T47D (cell line): ENCODE data around the gene CTRL.
A peak's percentile ranks its signal among the peaks of the same experiment; 100 is the strongest.

ENCODE experiments used
- DNase-seq, 2 experiments: peaks; one replicate each; pipeline versions ENCODE4 v3.0.0 to v3.0.0-alpha.2; 2011 to 2012; ENCODE audit warnings: low read depth in 1 of 2, low spot score in 1 of 2
- JUND ChIP-seq: IDR thresholded peaks from 2 replicates; pipeline ENCODE4 v1.6.1; 2012; ENCODE audit warnings: low read depth
- in situ Hi-C: cut with HindIII; loops from 2 replicates; pipeline ENCODE4 v1.10.0; 2016; ENCODE audit warnings: low sequenced_read_pairs, low pct_unique_long_range_greater_than_20kb

The CTRL gene

DNA sequence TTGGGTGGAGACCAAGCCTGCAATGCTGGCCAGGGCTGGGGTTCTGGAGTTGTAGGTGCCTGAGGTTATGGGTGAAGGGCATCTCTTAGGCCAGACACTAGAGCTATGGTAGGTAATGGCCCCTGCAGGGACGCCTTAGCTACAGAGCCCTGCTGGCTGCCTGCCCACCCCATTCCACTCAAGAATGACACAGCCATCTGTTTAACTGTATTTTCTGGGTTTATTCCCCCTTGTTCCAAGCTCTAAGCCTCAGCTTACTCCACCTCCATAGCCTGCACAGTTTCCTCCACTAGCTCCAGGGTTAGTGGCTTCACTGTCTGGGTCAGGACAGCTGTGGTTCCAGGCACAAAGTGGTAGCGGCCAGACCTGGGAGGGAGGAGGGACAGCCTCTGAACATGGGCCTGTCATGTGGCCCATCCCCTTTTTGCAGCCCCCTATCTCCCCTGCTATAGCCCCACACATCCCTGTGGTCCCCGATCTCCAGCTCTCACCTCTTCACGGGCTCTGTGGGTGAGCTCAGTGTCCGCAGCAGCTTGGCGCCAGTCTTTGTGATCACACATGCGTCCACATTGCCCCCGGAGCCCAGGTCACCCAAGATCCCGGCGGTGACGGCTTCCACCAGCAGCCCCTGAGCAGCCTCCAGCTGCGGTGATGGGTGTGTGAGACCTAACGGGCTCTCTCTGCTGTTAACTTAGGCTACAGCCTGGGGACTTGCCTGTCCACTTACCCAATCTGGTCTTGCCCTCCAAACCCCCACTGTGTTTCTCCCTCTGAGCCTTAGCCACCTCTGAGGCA, 2.8 kb upstream of the CTRL start:
- in situ Hi-C loops, result no loop called here
- DNase-seq, result no peak
- TF ChIP-seq JUND, result no peak

DNA sequence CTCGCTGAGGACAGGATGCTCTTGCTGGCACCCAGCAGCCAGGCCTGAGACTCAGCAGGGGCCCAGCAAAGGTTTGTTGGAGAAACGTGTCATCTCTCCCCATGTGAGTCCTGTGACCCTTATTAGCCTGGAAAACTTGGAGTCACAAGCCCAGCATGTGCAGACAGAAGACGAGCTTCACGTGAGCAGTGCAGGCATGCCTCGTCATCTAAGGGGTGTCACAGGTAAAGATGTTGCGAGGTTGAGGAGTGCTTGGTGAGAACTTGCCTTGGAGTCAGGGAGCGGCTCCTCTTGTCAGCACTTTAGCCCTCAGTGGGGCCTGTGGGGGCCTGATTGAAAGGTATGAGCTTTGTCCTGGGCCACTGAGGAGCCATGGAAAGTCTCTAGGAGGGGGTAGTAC, 2.1 kb upstream of the CTRL start:
- no peak for TF ChIP-seq JUND
- DNase-seq, result no peak
- in situ Hi-C loops, result no loop called here

DNA sequence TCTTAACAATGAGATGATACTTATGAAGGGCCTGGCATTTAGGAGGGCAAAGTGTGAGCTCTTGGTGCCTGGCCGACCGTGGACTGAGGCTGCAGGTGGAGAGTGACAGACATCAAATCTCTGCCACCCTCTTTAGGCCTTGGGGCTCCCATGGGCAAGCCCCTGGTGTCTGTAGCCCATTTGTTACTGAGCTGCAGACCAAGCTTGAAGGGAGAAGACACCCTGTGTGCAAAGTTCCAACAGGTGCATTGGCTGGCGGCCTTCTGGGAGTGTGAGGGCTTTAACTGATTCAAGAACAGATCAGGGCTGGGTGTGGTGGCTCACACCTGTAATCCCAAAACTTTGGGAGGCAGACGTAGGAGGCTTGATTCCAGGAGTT, 789 bp upstream of the CTRL start:
- in situ Hi-C loops, result no loop called here
- TF ChIP-seq JUND, result no peak
- no peak for DNase-seq

DNA sequence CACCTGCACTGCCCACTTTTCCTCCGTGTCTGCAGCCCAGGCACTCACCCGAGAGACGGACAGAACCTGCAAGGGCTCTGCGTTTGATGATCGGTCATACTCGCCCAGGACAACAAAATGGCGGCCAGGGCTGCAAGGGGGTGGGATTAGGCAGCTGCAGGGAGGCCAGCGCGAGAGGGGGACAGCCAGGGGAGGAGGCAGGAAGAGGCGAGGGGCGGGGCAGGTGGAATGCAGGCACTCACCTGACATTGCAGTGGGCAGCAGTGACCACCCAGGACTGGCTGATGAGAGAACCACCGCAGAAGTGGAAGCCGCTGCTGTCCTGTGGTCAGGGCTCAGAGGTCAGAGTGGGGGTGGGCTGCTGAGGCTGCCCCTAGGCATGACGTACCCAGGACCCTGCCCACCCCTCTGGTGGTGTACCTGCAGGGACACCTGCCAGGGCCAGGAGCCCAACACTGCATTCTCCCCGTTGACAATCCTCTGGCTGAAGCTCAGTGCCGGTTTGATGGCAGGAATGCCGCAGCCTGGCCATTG, 917 bp downstream of the CTRL start:
- DNase-seq, result no peak
- in situ Hi-C loops, result no loop called here
- TF ChIP-seq JUND, result no peak

DNA sequence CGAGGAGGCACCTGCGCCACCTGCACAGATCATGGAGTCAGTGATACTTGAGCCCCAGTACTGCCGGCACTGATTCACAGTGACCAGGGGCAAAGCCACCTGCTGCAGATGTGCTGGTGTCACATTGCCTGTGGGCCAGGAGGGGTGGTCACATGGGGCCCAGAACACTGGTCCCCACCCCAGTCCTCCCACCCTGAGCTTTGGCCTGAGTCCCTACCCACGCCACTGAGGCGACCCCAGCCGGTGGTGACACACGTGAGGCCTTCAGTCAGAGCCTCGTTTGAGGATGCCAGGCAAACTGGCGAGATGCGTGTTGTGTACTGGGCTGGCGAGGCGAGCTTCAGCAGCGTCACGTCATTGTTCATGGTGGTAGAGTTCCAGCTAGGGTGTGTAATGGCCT, 1.5 kb downstream of the CTRL start:
- TF ChIP-seq JUND, result no peak
- in situ Hi-C loops, result no loop called here
- no peak for DNase-seq

DNA sequence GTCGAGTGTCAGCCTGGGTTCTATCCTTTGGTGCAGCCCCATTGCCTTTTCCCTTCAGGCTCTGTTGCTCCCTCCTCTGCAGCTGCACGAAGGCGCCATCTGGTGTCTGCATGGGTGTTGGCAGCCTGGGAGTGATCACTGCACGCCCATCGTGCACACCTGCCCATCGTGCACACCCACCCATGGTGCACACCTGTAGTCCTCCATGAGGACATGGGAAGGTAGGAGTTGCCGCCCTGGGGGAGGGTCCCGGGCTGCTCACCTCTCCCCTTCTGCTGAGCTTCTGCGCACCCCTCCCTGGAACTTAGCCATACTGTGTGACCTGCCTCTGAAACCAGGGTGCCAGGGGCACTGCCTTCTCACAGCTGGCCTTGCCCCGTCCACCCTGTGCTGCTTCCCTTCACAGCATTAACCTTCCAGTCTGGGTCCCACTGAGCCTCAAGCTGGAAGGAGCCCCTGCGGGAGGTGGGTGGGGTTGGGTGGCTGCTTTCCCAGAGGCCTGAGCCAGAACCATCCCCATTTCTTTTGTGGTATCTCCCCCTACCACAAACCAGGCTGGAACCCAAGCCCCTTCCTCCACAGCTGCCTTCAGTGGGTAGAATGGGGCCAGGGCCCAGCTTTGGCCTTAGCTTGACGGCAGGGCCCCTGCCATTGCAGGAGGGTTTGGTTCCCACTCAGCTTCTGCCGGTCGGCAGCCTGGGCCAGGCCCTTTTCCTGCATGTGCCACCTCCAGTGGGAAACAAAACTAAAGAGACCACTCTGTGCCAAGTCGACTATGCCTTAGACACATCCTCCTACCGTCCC, 2.9 kb downstream of the CTRL start:
- DNase-seq, result peak; percentile 79 to 88
- in situ Hi-C loops, result no loop called here
- no peak for TF ChIP-seq JUND

DNA sequence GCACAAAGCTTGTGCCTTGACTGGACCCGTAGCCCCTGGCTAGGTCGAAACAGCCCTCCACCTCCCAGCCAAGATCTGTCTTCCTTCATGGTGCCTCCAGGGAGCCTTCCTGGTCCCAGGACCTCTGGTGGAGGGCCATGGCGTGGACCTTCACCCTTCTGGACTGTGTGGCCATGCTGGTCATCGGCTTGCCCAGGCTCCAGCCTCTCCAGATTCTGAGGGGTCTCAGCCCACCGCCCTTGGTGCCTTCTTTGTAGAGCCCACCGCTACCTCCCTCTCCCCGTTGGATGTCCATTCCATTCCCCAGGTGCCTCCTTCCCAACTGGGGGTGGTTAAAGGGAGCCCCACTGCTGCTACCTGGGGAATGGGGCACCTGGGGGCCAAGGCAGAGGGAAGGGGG, 3.5 kb downstream of the CTRL start:
- DNase-seq, result no peak
- no peak for TF ChIP-seq JUND
- in situ Hi-C loops, result no loop called here

DNA sequence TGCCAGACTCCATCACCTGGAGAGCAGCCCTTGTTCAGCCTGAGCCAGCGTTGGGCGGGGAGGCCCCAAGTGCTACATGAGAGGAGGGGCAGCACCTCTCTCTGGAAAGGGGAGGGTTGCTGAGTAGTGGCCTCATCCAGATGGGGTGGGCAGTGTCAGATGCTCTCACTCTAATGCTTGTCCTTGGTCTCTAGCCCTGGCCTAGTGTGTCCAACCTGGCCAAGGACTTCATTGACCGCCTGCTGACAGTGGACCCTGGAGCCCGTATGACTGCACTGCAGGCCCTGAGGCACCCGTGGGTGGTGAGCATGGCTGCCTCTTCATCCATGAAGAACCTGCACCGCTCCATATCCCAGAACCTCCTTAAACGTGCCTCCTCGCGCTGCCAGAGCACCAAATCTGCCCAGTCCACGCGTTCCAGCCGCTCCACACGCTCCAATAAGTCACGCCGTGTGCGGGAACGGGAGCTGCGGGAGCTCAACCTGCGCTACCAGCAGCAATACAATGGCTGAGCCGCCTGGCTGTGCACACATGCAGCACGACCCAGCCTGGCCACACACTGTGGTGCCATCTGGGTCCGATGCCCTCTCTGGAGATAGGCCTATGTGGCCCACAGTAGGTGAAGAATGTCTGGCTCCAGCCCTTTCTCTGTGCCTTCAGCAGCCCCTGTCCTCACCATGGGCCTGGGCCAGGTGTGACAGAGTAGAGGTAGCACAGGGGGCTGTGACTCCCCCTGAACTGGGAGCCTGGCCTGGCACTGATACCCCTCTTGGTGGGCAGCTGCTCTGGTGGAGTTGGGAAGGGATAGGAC, 4.3 kb downstream of the CTRL start:
- no peak for DNase-seq
- in situ Hi-C loops, result no loop called here

DNA sequence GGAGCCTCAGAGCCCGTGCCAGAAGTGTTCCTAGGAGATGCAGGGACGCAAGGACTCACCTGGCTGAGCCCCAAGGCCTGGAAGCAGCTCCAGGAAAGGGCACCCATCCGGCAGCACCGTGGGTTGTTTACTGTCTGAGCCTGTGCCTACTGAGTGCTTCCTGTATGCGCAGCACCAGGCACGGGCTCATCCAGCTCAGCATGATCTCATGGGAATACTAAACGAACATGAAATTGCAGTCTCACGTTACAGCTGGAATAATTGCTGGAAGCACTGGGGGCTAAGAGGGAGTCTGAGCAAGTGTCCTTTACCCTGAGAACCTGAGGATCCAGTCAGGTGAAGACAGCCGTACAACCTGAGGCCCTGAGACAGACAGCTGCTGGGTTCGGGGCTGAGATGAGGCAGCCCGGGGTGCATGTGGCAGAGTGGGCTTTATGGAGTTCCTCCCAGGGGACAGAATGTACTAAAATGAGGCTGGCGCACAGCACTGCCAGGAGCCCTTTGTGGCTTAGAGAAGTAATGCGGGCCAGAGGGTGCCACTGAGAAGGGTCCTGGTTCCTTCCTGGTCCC, 5.4 kb downstream of the CTRL start:
- in situ Hi-C loops, result no loop called here
- TF ChIP-seq JUND, result no peak
- peak; percentile 66 to 76 for DNase-seq

More for the DNA sequence above, 4.3 kb downstream of the CTRL start:
- TF ChIP-seq JUND, result no peak

DNA sequence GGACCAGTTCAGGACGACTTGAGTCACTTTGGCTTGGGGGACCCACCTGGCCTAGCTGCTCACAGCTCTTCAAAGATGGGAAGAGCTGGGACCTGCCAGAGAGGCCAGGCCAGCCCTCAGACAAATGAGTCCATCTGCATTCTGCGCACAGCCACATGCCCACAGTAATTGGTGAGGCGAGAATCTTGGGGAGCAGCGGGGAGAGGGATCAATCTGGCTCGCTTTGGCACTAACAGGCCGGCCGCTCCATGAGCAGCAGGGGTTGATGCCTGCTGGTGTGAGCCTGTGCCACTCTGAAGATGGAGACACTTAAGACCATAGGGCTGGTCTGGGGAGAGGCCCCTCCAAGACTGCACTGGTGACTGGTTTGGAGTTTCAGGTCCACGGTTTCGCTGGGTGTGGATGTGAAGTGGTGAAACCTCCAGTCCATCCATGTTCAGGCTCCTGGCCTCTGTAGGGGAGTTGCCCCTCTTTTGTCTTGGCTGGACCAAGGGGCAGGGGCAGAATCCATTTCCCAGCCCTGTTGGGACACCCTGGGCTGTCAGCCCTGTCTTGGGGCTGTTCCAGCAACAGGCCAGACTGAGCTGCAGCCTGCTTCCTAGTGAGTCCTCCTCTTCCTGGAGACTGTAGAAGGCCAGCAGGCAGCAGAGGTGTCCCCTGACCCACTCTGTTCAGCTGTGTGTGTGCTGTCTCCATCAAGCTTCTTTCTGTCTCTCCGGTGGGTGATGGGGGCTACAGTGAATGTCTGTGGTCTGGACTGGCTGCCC, 7.3 kb downstream of the CTRL start:
- DNase-seq, result no peak
- in situ Hi-C loops, result no loop called here
- no peak for TF ChIP-seq JUND

DNA sequence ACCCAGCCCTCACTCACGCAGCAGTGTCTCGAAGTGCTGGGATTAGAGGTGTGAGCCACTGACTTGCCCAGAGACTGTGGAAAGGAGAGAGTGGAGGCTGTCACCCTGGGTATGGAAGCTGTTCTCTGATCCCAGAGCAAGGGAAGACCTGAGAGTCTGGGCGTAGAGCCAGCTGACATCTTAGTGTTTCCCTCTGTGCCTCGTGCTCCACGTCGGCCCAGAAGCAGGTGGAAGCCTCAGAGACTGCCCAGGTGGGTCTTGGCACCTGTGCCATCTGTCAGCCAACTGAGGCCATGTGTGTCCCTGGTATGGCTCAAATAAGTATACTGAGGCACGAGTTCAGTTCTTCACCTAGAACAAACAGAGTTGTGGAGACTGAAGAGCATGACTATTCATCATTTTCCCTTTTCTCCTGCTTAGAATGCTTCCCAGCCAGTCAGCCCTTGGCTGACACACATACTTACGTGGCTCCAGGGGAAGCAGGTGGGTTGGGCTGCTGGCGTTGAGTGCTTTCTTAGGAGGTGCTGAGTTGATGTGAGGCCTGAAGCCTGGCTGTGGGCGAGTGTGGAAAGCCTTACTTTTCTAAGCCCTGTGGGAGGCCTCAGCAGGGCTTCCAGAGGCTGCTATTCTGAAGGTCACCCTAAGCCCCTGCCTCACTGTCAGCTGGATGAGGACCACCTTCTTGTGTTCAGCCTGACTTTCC, 8.1 kb downstream of the CTRL start:
- no peak for DNase-seq
- no peak for TF ChIP-seq JUND
- in situ Hi-C loops, result no loop called here
